Head of caudate nucleus (tissue), 42 donors: Measurements from ENCODE around the gene EPHA7.
A peak's percentile ranks its signal among the peaks of the same experiment; 100 is the strongest.

Source experiments
- DNase-seq, 42 donors: peaks; one replicate each; pipeline versions ENCODE4 v3.0.0 to v3.0.0-alpha.2; 2020 to 2021; ENCODE audit warnings: mixed read lengths in 7 of 42
- intact Hi-C: fragments of 100-400 bp; cut with DNase I; formaldehyde crosslinking; loops from one replicate; pipeline ENCODE4 v1.15.0; 2022

Gene EPHA7

DNA sequence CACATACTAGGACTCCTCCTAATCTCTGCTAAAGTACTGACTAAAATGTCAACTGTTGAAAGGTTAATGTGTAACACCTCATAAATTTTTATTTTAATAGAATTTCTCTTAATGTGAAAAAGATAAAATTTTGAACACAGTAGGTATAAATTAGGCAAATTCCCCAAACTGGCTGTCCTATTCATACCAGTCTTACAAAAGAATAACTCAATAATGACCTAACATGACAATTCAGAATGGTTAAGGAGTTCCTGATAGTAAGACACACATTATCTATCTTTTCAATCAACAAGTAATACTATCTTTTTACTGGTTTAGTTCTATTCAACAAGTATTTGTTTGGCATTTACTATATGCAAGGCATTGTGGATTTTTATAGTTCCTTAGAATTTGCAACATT, 141.1 kb downstream of the EPHA7 start:
- DNase-seq: no peak
- intact Hi-C loops: loop anchor here (10.0 kb wide), 1 partner anchor 147 kb away; no protein-coding TSS in a partner anchor

DNA sequence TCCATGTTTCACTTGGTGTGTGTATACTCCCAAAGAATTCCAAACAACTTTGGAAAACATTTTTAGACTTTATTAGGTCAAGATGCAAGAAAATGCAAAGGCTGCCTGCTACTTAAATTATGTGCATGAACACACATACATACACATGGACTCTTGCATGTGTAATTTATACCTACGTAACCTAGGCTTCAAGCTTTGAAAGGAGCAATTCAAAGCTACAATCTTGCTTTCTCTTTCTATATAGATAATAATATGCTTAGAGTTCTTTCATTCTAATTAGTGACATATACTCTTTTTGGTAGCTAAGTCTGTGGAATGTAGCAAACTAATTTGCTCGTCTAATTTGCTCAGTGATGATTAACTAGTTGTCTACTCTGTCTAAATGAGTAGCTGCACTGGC, 146.5 kb downstream of the EPHA7 start:
- intact Hi-C loops: loop anchor here (10.0 kb wide), 1 partner anchor 152 kb away; no protein-coding TSS in a partner anchor
- no peak for DNase-seq

DNA sequence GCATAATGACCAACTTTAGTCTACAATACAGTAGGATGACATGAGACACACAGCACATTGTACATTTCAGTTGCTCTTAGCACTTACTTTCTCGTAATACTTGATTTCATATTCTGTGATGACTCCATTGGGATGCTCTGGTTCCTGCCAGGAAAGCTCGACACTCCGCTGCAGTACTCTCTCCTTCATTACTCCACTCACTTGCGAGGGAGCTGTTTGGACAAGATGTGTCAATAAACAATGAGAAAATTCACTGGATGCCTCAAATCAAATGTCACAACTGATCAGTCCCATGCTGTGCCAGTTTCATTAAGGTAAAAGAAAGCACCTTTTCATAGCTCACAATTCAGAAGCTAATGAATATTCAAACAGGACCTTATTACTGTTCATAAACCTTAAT, 147.1 kb downstream of the EPHA7 start:
- intact Hi-C loops: loop anchor here (10.0 kb wide), 1 partner anchor 153 kb away; no protein-coding TSS in a partner anchor
- DNase-seq: peak in 33 of 42 donors; percentile 1 to 72 (median 28)

DNA sequence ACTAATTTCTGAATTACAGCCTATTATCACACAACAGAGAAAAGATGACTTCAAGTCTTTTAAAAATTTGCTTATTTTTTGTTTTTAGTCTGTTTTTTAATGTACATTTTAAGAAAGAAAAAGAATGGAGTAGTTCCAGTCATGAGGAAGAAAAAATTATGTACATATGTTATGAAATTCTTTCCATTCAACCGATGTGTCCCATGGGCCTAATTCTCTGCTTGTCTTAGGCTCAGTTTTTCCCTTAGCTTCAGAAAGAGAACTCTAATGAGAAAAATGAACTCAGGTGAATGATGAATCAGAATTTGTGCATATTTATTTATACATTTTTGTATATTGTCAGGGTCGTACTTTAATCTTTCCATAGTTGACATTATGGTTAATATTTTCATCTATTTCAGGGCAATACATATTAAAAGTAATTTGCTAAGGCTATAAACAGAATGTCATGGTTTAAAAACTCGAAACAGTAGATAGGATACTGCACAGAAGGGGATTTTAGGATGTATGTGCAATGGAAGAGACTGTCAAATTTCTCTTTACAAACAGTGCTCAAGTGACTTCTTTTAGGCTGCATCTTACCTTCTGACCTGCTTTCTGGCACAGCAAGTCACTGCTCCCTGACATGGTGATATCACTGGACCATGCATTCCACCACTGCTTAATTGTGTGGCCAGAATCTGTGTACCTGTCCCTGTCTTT, 153.1 kb downstream of the EPHA7 start:
- intact Hi-C loops: no loop called here
- no peak for DNase-seq

DNA sequence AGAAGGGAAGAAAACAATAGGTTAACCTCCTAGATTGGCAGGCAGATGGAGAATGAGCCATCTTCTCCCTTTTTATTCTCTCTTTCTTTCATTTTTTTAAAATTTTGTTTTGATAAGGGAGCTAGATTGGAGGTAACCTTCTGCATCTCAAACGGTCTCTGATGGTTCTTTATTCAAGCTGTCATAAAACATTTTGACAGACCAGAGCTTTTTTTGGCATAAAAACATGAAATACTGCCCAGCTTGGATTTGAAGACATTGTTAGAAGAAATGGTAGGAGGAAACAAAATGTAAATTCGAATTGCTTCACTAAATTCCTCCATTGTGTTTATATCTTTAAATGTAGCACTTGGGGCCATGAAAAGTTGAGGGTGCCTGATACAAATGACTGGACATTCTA, 158.5 kb downstream of the EPHA7 start:
- intact Hi-C loops: no loop called here

DNA sequence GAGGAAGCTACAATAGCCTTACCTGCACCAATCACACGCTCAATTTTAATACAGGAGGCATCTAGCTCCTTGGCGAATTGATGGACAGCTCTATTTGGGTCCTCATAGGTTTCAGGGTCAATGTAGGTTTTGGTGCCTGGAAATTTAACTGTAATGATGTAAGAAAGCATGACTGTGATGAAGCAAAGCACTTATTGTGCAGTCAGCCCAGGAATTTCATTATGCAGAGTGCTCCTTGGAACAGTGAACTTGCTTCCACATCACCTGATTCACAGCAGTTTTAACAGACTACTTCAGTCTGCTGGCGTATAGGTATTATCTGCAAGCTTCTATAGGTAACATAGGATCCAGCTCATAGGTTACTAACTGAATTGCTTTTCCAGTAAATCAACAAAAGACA, 160.0 kb downstream of the EPHA7 start:
- intact Hi-C loops: no loop called here
- DNase-seq: no peak

More for the DNA sequence above, 158.5 kb downstream of the EPHA7 start:
- DNase-seq: no peak

DNA sequence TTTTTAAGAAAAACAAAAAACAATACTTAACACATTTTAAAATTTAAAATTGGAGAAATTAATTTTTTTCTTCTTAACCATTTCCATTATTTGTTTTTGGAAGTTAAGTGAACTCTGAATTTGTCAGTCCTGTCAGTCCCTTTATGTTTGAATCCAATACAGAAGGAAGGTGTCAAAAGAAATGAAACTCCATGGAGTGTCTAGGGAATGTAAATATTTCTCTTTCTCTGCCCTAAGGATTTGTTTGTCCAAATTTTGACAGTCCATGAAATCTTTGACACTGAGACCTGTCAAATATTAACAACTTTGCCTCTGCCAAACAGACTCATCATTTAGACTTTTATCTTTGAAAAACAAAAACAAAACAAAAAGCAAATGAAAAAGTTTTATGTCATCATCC, 166.4 kb downstream of the EPHA7 start:
- DNase-seq: no peak
- intact Hi-C loops: no loop called here

DNA sequence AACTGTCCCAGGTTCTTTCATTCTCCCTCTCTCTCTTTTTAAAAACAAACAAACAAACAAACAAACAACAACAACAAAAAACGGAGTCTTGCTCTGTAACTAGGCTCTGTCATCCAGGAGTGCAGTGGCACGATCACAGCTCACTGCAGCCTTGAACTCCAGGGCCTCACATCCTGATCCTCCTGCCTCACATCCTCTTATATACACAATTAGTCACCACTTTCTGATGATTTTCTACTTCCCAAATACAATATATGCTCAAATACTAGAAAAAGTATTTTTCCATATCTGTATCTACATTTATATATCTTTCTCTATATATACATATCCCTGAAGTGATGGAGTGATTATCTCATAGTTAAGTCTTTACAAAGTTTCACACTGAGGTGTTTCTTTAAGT, 170.7 kb downstream of the EPHA7 start:
- DNase-seq: no peak
- intact Hi-C loops: no loop called here

DNA sequence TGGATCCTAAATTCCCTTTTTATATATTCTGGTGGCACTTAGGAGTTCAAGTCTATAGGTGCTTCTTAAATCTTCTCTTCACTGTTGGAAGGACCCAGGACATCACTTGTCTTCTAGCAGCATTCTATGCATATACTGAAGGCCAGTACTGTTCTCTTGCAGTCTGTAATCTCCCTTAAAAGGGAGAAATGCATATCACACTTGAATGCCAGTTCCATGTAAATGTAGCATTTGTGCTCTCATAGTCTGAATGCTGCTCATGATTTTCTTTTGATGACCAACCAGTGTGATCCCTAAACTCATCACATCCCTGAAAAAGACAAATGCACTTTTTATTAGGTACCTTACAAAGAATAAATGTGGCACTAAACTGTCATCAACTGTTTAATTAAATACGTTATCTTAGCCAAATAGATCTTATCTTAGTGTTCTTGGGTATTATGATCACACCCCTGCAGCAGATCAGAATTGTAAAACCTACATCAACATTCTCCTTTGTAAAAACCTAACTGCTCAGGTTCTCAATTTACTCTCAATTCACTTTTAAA, 176.1 kb downstream of the EPHA7 start:
- no peak for DNase-seq

DNA sequence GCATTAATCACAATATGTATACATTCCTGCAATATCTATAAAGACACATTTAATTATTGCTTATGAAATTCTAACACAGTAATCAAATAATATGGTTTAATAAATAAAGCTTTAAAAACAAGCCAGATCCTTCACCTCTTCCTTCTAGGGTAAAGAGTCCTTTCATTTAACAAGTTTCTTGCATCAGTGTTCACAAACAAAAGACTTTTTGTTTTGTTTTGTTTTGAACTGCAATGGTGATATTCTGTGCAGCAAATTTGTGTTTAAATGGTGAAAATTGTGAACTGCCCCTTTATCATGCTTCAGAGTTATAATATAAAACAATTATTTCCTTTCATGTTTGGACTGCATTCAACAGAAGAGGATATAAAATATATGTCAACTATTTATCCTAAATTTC, 177.3 kb downstream of the EPHA7 start:
- no peak for DNase-seq
- intact Hi-C loops: no loop called here

More for the DNA sequence above, 176.1 kb downstream of the EPHA7 start:
- intact Hi-C loops: no loop called here

DNA sequence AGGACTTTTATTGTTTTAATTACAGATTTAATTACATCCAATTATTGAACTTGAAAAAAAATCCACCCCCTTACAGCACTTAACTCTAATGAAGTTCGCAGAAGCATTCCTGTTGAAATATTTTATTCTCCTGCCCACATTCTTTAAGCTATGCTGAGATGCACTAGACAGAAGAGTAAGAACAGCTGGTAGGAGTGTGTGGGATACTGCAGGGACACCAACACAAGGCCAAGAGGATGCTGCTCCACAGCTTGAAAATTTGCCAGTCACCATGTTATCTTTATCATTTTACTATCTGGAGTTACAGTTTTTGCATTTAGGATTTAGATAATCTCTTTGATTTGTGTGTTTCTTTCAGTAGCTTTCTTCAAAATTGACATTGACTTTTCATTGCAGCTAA, 180.7 kb downstream of the EPHA7 start:
- intact Hi-C loops: no loop called here
- peak in 12 of 42 donors; percentile 4 to 57 (median 26) for DNase-seq

DNA sequence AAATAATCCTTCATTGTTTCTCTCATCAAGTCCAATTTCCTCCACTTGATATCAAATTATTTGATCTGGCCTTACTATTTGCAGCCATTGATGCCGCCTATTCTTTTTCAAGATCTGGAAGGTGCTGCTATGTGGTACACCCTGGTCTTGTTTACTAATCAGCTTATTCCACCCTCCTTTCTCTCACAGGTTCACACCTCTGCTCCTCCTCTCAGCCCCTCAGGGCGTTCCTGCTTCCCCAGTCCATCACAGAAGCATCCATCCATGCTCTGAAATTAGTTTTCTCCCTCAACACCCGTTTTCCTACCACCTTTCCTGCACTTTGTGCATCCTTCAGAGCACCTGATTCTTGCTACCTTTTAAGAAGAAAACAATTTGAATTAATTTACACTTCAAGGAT, 183.6 kb downstream of the EPHA7 start:
- intact Hi-C loops: no loop called here
- DNase-seq: no peak

DNA sequence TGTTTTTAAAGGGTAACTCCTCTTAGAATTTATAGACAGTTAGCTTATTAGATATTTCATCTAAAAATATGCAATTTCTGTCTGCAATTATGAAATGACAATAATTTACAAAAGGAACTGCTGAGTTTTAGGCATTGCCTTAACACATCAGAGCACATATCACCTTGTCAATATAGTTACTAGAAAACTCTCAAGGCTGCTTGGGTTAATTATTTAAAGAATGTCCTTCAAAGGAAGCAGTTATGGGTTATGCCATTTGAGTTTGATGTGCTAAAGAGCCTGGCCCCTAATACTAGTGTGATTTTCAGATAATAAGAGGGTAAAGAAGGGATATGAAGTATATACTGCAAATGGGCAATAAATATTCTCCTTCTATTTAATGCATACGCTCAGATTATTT, 192.5 kb downstream of the EPHA7 start:
- intact Hi-C loops: no loop called here
- no peak for DNase-seq

DNA sequence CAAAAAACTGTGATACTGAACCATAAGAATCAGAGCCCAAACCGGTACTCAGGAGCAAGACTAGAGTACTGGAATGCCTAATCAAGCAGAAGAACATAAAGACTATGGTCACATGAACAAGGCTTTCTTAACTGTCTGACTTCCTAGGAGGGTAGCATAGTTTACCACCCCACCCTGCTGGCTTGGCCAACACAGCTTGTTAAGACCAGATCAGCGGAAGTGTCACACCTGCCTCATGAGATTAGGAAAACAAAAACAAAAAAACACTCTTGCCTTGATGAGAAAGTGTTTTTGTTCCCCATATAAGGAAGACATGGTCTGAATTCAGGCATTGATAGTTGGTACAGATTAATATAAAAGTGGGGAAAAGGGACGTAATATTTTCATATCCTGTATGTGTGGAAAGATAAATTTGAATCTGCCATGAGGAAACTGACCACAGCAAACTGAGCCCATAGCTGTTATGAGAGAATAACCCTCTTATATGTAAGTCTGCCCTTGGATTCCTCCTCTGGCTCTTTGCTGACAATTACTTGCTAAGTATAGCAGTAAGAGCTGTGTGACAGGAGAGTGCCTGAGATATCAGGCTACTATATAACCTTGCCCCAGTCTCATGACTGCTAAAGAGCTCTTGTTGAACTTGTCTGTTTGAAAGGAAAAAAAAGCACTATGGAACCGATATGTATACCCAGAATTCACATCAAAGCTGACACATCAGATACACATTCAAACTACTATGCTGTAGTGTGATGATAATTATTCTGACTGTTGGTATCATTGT, 197.1 kb downstream of the EPHA7 start:
- no peak for DNase-seq
- intact Hi-C loops: no loop called here

DNA sequence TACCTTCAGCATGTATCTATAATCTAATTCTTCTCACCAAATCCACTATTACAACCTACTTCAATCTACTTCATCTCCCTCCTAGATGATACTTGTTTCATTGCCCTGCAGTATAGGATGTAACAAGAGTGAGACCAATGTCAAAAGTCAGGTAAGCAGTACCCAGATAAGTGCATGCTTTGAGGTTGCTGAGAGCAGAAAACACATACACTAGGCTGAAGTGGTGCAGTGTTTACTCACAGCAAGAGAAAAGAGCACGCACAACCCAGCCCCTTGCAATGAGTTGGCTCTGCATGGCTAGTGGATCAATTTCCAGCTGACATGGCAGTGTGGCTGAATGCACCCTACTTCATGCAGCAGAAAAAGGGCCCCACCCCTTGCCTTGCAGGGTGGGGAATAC, 199.9 kb downstream of the EPHA7 start:
- intact Hi-C loops: no loop called here
- DNase-seq: no peak

DNA sequence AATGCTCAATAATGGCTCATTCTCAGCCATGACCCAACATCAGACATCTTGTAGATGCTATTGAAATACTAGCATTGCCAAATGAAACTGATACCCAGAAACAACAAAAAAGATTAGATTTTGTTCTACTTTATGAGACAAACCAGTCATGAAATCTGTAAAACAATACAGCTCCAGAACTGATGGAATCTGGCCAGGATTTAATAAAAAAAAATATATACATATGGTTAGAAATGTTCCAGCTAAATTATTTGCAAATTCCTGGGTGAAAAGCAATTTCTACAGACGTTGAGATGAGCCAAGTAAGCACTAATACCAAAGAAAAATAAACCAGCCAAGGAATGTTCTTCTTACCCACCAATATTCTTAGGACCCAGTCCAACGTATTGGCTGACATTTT, 201.3 kb downstream of the EPHA7 start:
- DNase-seq: no peak
- intact Hi-C loops: no loop called here

DNA sequence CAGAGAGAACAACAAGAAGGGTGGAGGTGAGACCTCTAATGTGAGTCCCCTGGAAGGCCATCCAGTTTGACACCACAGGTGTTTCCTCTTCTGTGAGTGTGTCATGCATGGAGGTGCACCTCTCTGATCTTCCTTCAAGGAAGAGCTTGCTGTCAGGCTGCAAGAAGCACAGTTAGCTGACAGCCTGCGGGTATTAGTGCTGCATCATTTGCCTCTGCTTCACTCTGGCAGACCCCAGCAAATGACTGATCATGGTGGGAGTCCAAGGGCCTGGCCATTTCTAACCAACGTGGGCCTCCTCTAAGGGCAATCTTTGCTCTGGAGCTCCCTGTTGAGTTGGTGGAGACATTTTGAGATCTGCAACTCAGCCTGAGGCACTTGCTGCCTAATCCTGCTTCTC, 206.3 kb downstream of the EPHA7 start:
- DNase-seq: no peak
- intact Hi-C loops: no loop called here

DNA sequence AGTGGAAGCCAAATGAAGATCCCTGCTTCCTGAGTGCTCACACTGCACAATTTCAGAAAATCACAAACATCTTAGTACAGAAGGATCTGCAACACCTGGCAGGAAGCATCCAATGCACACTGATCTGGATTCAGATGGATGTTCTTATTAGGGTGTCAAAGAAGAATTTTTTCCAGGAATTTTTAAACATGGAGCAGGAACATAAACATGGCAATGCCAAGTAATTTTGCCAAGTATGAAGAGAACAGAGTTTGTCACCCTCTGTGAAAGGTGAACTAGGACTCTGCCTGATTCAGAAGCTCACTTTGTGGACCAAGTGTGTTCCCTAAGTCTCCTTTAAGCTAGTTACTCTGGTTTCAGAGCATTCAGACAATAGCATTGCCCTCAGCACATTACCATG, 208.5 kb downstream of the EPHA7 start:
- intact Hi-C loops: no loop called here
- no peak for DNase-seq

DNA sequence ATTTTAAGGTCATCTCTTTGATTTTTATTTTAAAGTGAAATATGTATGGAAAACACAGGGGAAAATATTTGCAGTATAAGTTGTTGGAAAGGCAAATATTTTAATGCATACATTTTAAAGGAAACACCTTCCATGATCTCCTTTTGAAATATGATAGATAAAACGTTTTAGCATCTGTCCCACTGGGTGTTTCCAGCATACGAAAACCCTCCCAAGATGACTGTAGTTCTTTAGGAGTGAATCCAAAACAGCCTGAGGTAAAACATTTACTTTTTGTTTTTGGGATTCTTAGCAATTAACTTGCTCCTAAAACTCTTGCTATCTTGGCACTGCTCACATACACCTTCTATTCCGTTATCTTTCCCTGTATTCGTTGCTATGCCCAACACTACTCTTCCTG, 210.0 kb downstream of the EPHA7 start:
- DNase-seq: no peak

DNA sequence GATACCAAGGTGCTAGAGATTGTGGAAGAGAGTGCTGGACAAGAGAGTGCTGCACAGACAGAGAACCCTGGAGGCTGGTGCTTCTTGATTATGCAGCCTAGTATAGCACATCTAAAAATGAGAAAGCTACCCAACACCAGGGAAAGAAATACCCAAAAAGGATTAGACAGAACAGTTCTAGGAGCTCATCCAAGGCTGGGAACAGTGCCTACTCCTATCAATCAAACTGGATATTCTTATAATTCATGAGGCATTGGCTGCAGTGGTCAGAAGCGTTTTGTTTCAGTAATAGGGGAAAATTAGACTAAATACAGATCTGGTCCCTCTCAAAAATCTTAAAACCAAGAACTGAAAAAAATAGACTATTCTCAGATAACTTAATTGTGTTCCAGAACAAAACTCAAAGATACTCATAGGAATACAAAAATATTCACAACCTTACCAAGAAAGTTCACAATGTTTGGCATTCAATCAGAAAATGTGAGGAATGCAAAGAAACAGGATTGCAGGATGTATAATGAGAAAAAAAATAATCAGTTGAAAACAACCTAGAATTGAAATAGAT, 222.9 kb downstream of the EPHA7 start:
- intact Hi-C loops: no loop called here
- DNase-seq: peak in 4 of 42 donors; percentile 4 to 36 (median 10)

More for the DNA sequence above, 210.0 kb downstream of the EPHA7 start:
- intact Hi-C loops: no loop called here
